HPDE6-E6E7 (cell line): ENCODE results near the gene IRF2BP1.

Experiments used
- DNase-seq: peaks from one replicate; pipeline ENCODE4 v3.0.0; 2011; ENCODE audit warnings: missing footprints; ENCODE audit errors: extremely low spot score

IRF2BP1 gene, protein sequence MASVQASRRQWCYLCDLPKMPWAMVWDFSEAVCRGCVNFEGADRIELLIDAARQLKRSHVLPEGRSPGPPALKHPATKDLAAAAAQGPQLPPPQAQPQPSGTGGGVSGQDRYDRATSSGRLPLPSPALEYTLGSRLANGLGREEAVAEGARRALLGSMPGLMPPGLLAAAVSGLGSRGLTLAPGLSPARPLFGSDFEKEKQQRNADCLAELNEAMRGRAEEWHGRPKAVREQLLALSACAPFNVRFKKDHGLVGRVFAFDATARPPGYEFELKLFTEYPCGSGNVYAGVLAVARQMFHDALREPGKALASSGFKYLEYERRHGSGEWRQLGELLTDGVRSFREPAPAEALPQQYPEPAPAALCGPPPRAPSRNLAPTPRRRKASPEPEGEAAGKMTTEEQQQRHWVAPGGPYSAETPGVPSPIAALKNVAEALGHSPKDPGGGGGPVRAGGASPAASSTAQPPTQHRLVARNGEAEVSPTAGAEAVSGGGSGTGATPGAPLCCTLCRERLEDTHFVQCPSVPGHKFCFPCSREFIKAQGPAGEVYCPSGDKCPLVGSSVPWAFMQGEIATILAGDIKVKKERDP

DNA sequence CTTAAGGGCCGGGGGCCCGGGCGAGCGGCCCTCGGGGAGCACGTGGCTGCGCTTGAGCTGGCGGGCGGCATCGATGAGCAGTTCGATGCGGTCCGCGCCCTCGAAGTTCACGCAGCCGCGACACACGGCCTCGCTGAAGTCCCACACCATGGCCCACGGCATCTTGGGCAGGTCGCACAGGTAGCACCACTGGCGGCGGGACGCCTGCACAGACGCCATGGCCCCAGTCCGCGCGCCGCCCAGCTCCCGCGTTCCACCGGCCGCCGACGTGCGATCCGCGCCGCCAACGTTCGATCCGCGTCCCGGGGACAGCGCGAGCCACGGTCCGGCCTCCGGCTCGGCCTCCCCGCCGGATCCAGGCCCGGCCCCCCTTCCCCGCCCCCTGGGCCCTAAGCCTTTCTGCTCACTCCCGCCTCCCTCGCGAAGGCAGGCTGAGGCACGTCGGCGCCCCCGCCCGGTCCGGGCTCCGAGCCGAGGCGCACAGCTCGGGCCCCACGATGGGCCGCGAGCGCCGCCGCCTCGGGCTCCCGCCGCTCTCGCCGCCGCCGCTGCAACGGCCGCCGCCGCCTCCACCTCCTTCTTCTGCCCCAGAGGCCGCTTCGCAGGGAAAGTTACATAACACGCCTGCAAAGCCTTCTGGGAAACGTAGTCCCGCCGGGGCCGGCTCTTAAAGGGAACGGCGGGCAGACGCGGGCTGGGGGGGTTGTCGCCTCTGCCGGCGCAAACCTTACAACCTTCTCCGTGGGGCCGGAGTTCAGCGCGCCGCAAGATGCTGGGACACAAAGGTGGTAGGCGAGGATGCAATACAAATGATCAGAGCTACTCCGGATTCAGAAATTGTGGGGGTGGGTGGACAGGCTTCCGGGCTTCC is at the start of gene IRF2BP1:
IRF2BP1 (minus strand) TSS at position 586 of the 871 bp plus-strand sequence; CDS start at position 219, 367 bp downstream.
- peak; percentile 92 for DNase-seq

DNA sequence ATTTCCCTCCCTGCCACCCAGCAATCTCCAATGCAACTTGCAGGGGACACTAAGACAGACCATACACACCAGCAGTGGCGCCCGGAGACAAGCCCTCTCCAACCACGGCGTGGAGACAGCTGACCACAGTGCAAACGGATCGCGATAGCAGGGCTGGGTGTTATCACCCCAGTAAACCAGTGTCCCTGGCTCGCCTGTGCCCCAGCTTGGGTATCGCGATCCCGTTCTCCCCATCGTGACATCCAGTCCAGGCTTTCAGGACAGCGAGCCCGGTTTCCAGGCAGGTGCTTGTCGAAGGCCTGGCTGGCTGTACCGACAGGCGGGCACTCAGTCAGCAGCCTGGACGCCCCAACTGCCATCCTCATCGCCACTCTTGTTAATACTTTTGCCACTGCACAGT is 49.3 kb upstream of the IRF2BP1 start:
- DNase-seq, result no peak

DNA sequence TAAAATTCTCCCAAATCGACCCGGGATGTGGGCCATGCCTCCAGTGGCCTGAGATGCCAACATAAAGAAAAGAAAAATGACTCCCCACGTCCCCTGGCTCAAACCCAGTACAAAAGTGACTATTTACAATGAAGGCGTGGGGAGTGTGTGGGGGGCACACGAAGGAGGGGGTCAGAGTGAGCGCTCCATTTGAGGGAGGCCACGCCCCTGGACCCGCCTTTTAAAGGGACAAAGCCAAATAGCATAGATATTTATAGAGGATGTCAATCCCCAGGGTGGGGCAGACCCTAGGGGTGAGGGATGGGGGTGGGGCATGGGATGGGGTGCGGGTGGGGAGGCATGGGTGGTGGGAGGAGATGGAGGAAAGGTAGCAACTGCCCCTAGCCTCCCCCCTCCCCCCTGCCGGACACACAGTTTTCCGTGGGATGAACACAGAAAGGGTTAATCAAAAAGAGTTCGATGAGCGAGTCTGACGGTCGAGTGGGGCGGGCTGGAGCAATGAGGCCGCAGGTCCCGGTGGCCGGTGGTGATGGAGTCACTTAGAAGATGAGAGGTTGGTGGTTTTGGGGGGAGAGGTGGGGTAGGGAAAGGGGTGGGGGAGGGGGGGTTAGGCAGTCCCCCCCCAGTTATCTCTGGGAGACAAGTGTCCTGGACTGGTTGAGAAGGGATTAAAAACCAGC is 48.8 kb upstream of the IRF2BP1 start:
- DNase-seq, result no peak

DNA sequence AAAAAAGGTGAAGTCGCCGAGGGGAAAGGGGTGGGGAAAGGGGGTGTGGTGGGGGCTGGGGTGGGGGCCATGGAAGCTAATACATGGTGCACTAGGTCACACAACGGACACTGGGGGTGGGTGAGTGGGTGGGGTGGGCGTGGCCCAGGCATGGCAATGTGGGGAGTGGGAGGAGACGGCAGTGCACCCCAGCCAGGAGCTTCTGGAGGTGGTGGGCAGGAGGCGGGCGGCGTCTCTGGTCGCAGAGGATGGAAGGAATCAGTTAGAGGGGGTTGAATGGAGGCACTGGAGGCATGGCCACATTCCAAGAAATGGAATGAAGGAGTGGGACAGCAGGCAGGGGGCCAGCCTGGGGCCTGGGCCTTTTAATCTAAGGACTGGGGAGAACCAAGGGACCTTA is 47.8 kb upstream of the IRF2BP1 start:
- DNase-seq, result no peak

DNA sequence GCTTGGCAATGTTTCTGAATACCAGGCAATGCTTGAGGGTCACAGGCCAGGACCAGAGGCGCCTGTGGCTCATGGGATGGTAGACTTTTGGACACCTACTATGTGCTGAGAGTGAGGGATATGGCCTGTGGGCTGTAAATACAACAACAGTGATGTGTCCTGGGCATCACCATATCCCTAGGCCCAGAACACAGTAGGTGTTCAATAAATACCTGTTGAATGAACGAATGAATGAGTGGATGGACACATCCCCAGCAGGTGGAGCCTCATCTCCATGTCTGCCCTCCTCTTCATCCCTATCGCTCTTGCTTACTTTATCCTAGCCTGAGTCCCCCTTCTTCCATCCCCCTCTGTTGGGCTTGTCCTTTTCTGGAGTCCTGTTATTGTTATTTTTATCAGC is 45.1 kb upstream of the IRF2BP1 start:
- no peak for DNase-seq

DNA sequence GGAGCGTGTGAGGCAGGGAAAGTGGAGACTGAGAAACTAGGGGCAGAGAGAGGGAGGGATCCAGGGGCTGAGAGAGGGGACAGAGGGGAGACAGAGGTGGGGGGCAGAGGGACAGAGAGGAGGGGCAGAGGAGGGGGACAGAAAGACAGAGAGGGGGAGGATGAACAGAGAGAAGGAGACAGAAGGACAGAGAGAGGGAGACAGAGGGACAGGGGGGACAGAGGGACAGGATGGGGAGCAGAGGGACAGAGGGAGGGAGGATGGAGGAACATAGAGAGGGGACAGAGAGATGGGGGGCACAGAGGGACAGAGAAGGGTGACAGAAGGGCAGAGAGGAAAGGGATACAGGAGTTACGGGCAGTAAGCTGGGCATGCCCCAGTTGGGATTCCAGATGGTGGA is 43.3 kb upstream of the IRF2BP1 start:
- no peak for DNase-seq

DNA sequence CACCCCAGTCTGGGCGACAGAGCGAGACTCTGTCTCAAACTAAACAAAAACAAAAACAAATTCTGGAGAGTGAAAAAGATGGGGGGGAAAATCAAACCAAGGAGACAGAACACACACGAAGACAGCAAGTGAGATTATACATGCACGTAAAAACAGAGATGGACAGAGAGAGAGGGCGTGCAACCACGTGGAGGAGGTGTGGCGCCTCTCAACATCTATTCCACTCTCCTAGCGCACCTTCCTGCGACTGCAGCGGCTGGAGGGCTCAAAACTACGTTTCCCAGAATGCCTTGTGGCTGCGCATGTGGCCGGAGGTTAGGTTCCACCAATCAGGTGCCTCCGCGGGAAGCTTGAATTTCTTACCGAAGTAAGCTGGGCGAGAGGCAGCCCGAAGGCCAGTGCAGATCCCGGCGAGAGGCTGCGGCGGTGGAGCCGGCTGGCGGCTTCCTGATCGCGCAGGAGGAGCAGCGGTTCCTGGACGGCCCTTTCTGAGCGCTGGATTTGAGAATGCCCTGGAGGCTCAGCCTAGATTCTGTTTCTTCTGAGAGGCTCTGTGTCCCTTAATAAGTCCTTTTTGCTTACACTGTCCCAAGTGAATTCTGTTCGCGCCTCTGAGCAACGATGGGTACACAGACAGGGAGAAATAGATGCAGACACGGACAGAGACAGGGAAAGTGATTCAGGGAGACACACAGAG is 41.8 kb upstream of the IRF2BP1 start:
- DNase-seq, result peak; percentile 99

DNA sequence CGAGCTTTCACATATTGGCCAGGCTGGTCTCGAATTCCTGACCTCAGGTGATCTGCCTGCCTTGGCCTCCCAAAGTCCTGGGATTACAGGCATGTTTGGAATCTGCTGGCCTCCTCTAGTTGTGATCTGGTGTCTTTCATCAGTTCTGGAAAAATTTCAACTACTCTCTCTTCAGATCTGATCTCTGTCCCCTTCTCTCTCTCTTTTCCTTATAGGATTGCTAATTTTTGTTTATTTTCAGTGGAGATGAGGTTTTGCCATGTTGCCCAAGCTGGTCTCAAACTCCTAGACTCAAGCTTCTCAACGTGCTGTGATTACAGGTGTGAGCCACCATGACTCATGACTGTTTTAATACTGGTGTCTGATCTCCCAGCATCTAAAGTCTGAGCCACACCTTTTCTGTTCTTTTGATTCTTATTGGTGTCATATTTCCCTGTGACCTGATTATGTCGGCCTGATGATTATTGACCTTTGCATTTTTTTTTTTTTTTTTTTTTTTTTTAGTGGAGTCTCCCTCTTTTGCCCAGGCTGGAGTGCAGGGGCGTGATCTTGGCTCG is 39.0 kb upstream of the IRF2BP1 start:
- DNase-seq, result no peak

DNA sequence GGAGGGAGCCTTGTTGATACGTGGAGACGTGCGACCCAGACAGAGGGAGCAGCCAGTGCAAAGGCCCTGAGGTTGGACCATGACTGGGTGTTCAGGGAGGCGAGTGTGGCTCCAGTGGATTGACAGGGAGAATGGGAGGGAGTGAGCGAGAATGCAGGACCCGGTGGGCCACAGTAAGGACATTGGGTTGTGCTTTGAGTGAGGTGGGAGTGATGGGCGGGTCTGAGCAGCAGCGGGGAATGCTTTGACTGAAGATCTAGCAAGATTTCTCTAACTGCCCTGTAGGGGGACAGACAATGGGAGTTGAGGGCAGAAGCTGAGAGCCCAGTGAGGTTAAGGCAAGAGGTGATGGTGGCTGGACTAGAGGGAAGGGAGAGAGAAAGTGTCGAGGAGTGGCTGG is 36.3 kb upstream of the IRF2BP1 start:
- no peak for DNase-seq

DNA sequence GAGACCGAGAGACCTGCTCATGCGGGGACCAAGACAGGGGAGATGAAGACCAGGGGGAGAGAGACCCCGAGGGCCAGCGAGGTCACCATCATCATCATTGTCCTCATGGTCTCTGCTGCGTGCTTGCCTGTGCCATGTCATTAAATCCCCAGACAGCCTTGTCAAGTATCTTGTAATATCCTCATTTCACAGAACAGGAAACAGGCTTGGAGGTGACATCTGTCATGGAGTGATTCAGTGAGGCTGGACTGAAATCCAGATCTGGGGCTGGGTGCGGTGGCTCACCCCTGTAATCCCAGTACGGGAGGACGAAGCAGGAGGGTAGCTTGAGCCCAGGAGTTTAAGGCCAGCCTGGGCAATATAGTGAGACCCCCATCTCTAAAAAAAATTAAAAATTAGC is 34.5 kb upstream of the IRF2BP1 start:
- no peak for DNase-seq

DNA sequence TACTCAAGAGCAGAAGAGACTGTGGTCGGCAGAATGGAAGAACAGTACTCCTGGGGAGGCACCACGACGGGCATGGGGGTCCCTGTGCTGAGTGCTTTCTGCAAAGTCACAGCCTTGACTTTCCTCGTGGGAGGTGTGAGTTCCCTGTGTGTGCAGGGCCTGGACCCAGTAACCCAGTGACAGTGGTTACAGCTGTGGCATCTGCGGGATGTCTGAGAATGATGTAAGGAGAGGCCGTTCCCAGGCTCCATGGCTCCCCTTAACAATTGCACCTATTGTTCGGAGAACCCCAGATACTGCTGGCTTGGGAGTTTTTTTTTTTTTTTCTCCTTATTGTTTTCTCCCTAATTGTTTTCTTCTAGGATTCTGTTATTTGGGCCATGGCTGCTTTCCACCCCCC is 33.7 kb upstream of the IRF2BP1 start:
- DNase-seq, result no peak

DNA sequence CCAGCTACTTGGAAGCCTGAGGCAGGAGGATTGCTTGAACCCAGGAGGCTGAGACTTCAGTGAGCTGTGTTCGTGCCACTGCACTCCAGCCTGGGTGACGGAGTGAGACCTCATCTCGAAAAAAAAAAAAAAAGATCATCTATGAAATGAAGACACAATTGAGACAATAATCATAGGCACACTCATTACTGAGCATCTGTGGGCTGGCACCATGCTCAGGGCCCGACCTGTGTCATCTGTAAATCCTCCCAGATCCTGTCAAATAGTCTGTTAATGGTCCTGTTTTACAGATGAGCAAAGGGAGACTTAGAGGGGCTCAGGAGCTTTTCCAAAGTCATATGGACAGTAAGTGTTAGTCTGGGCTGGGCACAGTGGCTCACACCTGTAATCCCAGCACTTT is 32.8 kb upstream of the IRF2BP1 start:
- no peak for DNase-seq

DNA sequence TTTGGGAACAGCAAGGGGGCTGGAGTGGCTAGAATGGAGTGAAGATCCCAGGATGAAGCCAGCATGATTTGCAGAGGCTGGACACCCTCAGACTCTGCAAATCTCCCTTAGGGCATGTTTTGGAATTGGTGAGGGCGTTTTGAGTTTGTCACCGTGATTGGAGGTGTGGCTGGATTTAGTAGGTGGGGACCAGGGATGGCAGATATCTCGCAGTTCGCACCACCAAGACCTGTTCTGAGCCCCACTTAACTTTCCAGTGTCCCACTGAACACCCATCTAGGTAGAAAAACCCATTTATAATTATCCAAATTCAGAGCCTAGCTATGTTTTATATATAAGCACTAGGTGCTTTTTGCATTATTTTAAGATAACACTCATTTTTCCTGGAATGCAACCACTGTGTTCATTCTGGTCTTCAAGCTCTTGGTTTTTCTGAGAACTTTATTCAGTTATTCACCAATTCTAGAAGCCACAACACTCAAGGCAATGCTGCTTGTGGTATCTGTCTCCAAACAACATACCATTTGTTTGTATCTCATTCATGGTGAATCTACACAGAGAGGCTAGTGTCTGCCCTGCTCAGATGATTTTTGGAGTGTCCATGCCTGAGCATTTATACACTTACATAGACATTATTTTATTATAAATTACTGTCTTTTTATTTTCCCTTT is 31.6 kb upstream of the IRF2BP1 start:
- DNase-seq, result no peak

DNA sequence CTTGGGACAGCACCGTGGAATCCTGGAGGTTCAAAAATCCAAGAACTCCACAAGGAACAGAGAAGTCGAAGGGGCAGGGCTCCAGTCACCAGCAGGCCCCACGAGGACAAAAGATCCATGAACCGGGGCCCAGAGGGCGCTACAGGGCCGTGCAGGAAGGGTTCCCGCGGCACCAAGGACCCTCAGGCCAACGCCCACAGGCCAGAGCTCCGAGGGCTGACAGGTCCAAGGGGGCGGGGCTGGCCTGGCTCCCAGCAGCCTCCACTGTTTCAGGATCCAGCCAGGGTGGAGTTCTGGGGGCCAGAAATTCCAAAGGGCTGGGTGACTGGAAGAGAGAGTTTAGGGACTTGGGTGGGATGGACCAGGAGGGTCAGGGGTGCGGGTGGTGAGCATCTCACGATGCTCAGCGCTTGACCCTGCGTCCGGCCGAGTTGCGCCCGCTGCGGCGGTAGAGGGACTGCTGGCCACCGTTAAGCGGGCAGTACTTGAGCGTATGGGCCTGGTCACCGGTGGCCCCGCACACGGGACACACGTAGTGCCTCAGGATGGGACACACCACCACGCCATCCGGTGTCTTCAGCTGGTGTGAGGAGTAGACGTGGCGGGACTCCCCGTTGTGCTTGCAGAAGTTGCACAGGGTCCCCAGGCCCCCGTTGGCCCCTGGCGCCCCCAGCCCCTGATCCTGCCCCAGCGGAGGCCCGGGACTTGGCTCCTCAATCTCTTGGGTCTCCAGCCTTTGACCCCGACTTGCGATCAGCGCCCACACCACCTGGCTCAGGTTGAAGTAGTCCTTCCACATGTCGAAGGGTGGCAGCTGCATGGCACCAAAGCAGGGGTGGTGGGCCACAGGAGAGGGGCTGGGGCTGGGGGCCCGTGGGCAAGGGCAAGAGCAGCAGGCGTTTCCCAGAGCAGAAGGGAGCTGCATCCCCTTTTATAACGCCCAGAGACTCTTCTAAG is 28.2 kb upstream of the IRF2BP1 start, which contains the start of gene NANOS2:
NANOS2 (minus strand) TSS at position 905 of the 957 bp plus-strand sequence; CDS start at position 820, 85 bp downstream.
- DNase-seq, result no peak

DNA sequence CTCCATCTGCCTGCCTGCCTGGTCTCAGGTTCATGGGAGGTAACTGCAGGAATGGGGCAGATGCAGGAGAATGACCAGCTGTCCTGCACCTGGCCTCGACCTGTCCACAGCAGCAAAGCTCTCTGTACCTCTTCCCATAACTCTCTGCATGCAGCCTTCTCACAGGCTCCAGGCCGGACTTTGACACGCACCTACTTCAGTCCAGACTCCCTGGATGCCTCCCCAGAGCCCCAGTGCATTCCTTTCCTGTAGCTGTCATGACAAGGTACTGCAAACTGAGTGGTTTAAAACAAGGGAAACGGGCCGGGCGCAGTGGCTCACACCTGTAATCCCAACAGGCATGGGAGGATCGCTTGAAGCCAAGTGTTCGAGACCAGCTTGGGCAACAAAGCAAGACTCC is 25.4 kb upstream of the IRF2BP1 start:
- no peak for DNase-seq

DNA sequence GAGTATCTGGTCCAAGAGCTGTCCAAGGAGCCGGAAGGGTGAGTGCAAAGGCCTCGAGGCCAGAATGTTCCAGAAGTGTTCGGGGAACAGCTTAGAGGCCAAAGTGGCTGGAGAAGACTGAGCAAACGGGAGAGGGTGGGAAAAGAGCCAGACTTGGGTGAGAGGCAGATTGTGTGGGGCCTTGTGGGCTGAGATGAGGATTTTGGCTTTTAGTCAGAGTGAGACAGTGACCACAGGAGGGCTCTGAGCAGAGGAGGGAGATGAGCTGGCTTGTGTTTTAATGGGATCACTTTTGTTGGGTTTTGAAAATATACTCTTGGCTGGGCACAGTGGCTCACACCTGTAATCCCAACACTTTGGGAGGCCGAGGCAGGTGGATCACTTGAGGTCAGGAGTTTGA is 23.0 kb upstream of the IRF2BP1 start:
- DNase-seq, result no peak

DNA sequence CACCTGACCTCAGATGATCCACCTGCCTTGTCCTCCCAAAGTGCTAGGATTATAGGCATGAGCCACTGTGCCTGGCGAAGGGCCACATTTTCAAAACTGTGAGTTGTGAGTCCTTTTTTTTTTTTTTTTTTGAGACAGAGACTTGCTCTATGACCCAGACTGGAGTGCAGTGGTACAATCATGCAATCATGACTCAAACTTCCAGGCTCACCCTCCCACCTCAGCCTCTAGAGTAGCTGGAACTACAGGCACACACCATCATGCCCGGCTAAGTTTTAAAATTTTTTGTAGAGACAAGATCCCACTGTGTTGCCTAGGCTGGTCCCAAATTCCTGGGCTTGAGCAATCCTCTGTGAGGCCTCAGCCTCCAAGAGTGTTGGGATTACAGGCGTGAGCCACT is 20.3 kb upstream of the IRF2BP1 start:
- DNase-seq, result no peak

DNA sequence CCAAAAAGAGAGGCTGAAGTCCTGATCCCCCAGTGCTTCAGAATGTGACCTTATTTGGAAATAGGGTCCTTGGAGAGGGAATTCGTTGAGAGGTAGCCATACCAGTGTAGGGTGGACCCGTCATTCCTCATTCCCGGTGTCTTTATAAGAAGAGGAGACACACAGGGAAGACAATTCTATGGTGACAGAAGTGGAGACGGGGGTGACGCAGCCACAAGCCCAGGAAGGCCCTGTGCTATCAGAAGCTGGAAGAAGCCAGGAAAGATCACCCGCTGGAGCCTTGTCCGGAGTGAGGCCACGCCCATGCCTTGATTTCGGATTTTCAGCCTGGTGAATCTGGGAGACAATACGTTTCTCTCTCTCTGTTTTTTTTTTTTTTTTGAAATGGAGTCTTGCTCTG is 19.1 kb upstream of the IRF2BP1 start:
- DNase-seq, result no peak
